ENCODE results near the gene RELB. TPM values are rescaled to one million over a fixed set of nuclear protein-coding genes. Genes with fewer than 3 reads are reported as not detected.
A peak's percentile ranks its signal among the peaks of the same experiment; 100 is the strongest.

RELB gene
- total RNA-seq, 1 experiment from 2014 or later: 11.9 TPM

GRCh38 chr19:45082170-45082569 lies 80.9 kb downstream of the RELB start:
- CTCF ChIA-PET: no interaction called here
- no peaks in the 10 kb centered on the region for H3K27me3 ChIP-seq (replicated peaks; ENCODE audit: insufficient read depth, low read depth, low read length, poor library complexity)
- no peak for TF ChIP-seq CTCF (conservative IDR thresholded peaks at IDR 0.05; ENCODE audit: low read depth, low read length)
- no peak for TF ChIP-seq EZH2 (IDR thresholded peaks at IDR 0.05; ENCODE audit: borderline replicate concordance, low read depth, low read length, poor library complexity, severe bottlenecking)
- intact Hi-C loops (cut with micrococcal nuclease; ENCODE audit: unreplicated experiment): no loop called here
- peaks cover 9% of the 10 kb centered on the region for H3K36me3 ChIP-seq (ENCODE audit: insufficient read depth, low read length, poor library complexity, severe bottlenecking)
- POLR2A ChIA-PET (ENCODE audit: low non-redundant PET): no interaction called here
- H3K4me1 ChIP-seq (ENCODE audit: insufficient read depth, low read length, poor library complexity, severe bottlenecking): peaks cover 4% of the 10 kb centered on the region
- H3K27ac ChIP-seq (ENCODE audit: low read depth, low read length, poor library complexity, severe bottlenecking): no peak overlapping the region
- no TSS peak for BruUV-seq (replicated peaks)
- no peak overlapping the region for H3K4me3 ChIP-seq (ENCODE audit: low read depth, low read length, poor library complexity, severe bottlenecking)
- no peaks in the 10 kb centered on the region for H3K9me3 ChIP-seq (ENCODE audit: low read depth, low read length, poor library complexity, severe bottlenecking)
- DNase-seq (ENCODE audit: low spot score): no peak

DNA sequence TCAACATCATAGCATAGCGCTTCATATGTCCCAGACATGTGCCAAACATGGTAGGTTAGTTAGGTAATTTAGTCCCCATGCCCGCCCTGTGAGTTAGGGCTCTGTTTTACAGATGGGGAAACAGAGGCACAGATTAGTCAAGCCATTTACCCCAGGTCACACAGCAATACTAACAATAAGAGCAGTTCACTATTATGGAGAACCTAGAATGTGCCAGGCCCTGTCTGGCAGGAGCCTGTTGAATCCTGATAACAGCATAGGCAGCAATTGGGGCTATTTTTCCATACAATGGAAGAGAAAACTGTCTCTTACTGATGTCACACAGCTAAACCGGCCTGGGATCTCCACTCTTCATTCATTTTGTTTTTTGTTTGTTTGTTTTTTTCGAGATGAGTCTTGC lies 85.2 kb downstream of the RELB start:
- ChIA-PET POLR2A (ENCODE audit: low non-redundant PET) (no interaction called here), CTCF (no interaction called here)
- no TSS peak for BruUV-seq (replicated peaks)
- H3K27ac ChIP-seq (ENCODE audit: low read depth, low read length, poor library complexity, severe bottlenecking): no peak overlapping the region
- no peak for DNase-seq (ENCODE audit: low spot score)
- H3K9me3 ChIP-seq (ENCODE audit: low read depth, low read length, poor library complexity, severe bottlenecking): no peaks in the 10 kb centered on the region
- H3K27me3 ChIP-seq (replicated peaks; ENCODE audit: insufficient read depth, low read depth, low read length, poor library complexity): no peaks in the 10 kb centered on the region
- intact Hi-C loops (cut with micrococcal nuclease; ENCODE audit: unreplicated experiment): no loop called here
- peaks cover 17% of the 10 kb centered on the region for H3K36me3 ChIP-seq (ENCODE audit: insufficient read depth, low read length, poor library complexity, severe bottlenecking)
- TF ChIP-seq EZH2 (IDR thresholded peaks at IDR 0.05; ENCODE audit: borderline replicate concordance, low read depth, low read length, poor library complexity, severe bottlenecking): no peak
- TF ChIP-seq CTCF (conservative IDR thresholded peaks at IDR 0.05; ENCODE audit: low read depth, low read length): no peak
- peaks cover 8% of the 10 kb centered on the region for H3K4me1 ChIP-seq (ENCODE audit: insufficient read depth, low read length, poor library complexity, severe bottlenecking)
- no peak overlapping the region for H3K4me3 ChIP-seq (ENCODE audit: low read depth, low read length, poor library complexity, severe bottlenecking)

- intact Hi-C loops (cut with micrococcal nuclease; ENCODE audit: unreplicated experiment): no loop called here
- BruUV-seq (replicated peaks): no TSS peak
- Histone ChIP-seq H3K36me3 (ENCODE audit: insufficient read depth, low read length, poor library complexity, severe bottlenecking) (peaks cover 8% of the 10 kb centered on the region), H3K27ac (ENCODE audit: low read depth, low read length, poor library complexity, severe bottlenecking) (peak overlapping the region; percentile 37), H3K9me3 (ENCODE audit: low read depth, low read length, poor library complexity, severe bottlenecking) (no peaks in the 10 kb centered on the region), H3K27me3 (replicated peaks; ENCODE audit: insufficient read depth, low read depth, low read length, poor library complexity) (no peaks in the 10 kb centered on the region), H3K4me3 (ENCODE audit: low read depth, low read length, poor library complexity, severe bottlenecking) (no peak overlapping the region), H3K4me1 (ENCODE audit: insufficient read depth, low read length, poor library complexity, severe bottlenecking) (peaks cover 8% of the 10 kb centered on the region)
- POLR2A ChIA-PET (ENCODE audit: low non-redundant PET): interaction anchor here (0.7 kb wide), 1 partner anchor 70 kb away, joined by 3 read pairs; no protein-coding TSS in a partner anchor
- TF ChIP-seq EZH2 (IDR thresholded peaks at IDR 0.05; ENCODE audit: borderline replicate concordance, low read depth, low read length, poor library complexity, severe bottlenecking) (no peak), CTCF (conservative IDR thresholded peaks at IDR 0.05; ENCODE audit: low read depth, low read length) (no peak)
- no peak for DNase-seq (ENCODE audit: low spot score)
- CTCF ChIA-PET: no interaction called here
Measured at GRCh38 chr19:45087531-45087930, 86.3 kb downstream of the RELB start.

Other genes with a start within 250 kb of the RELB start
- gene CBLC, start 223.6 kb upstream of the RELB start, total RNA-seq (2021): not detected in 2 replicates
- 3.4 and 6.6 TPM in 2 replicates for gene BCAM, start 192.4 kb upstream of the RELB start, total RNA-seq (2021)
- 76.7 and 83.6 TPM in 2 replicates for gene NECTIN2, start 155.2 kb upstream of the RELB start, total RNA-seq (2021)
- gene TOMM40, start 110.2 kb upstream of the RELB start, total RNA-seq (2021): 205 and 234 TPM in 2 replicates
- 9.4 and 10.4 TPM in 2 replicates for gene APOE, start 95.7 kb upstream of the RELB start, total RNA-seq (2021)
- 2.3 and 5.5 TPM in 2 replicates for gene APOC1, start 86.9 kb upstream of the RELB start, total RNA-seq (2021)
- gene APOC4, start 59.2 kb upstream of the RELB start, total RNA-seq (2021): not detected in 2 replicates
- gene APOC2, start 55.4 kb upstream of the RELB start, total RNA-seq (2021): not detected in 2 replicates
- gene CLPTM1, start 46.1 kb upstream of the RELB start, total RNA-seq (2021): 135 and 138 TPM in 2 replicates
- gene CLASRP, start 37.6 kb downstream of the RELB start, total RNA-seq (2021): 104 and 109 TPM in 2 replicates
- 2.9 and 3.0 TPM in 2 replicates for gene ZNF296, start 75.0 kb downstream of the RELB start, total RNA-seq (2021)
- gene GEMIN7, start 77.8 kb downstream of the RELB start, total RNA-seq (2021): 34.0 and 34.5 TPM in 2 replicates
- 33.6 and 34.0 TPM in 2 replicates for gene PPP1R37, start 91.7 kb downstream of the RELB start, total RNA-seq (2021)
- gene NKPD1, start 159.5 kb downstream of the RELB start, total RNA-seq (2021): 0.30 and 0.37 TPM in 2 replicates
- gene TRAPPC6A, start 176.8 kb downstream of the RELB start, total RNA-seq (2021): 5.8 and 8.8 TPM in 2 replicates
- 8.7 and 9.1 TPM in 2 replicates for gene BLOC1S3, start 177.3 kb downstream of the RELB start, total RNA-seq (2021)
- gene EXOC3L2, start 243.9 kb downstream of the RELB start, total RNA-seq (2021): not detected in 2 replicates
- 44.0 and 46.4 TPM in 2 replicates for gene MARK4, start 249.8 kb downstream of the RELB start, total RNA-seq (2021)

Data from A673 (cell line).